Mammary epithelial cell (primary cell): Measurements from ENCODE around the gene DAGLB.

Experiments used
- EZH2 ChIP-seq: IDR thresholded peaks from 2 replicates; pipeline ENCODE4 v1.6.1; 2012; ENCODE audit warnings: low read length, inconsistent platforms, borderline replicate concordance
- TF ChIP-seq, protein P1 (sequence below), 2 donors: IDR thresholded peaks in 1 of 2; conservative IDR thresholded peaks in 1 of 2; 2 replicates each; pipeline ENCODE4 v1.5.1; 2011 to 2012; ENCODE audit warnings: inconsistent platforms in 2 of 2, low read length in 2 of 2, mild to moderate bottlenecking in 2 of 2, control low read depth in 1 of 2, low read depth in 1 of 2; ENCODE audit not compliant: insufficient read depth in 1 of 2; ENCODE audit errors: extremely low read depth in 1 of 2

DNA sequence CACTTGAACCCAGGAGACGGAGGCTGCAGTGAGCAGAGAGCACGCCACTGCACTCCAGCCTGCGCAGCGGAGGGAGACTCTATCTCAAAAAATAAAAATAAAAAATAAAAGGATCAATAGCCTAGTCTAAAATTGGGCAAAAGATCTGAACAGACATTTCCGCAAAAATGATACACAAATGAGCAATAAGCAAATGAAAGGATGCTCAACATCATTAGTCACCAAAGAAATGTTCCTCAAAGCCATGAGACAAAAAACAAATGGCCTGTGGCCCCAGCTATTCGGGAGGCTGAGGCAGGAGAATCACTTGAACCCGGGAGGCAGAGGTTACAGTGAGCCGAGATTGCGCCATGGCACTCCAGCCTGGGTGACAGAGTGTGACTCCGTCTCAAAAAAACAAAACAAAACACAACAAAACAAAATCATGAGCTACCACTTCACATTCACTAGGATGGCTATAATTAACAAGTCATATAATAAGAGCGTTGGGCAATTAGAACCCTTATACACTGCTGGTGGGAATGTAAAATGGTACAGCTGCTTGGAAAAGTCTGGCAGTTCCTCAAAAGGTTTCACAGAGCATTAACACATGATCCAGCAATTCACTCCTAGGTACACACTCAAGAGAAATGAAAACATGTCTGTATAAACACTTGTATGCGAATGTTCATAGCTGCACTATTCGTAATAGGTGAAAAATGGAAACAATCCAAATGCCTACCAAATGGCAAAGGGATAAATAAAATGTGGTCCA is 3.1 kb downstream of the DAGLB start:
- TF ChIP-seq, protein P1, sequence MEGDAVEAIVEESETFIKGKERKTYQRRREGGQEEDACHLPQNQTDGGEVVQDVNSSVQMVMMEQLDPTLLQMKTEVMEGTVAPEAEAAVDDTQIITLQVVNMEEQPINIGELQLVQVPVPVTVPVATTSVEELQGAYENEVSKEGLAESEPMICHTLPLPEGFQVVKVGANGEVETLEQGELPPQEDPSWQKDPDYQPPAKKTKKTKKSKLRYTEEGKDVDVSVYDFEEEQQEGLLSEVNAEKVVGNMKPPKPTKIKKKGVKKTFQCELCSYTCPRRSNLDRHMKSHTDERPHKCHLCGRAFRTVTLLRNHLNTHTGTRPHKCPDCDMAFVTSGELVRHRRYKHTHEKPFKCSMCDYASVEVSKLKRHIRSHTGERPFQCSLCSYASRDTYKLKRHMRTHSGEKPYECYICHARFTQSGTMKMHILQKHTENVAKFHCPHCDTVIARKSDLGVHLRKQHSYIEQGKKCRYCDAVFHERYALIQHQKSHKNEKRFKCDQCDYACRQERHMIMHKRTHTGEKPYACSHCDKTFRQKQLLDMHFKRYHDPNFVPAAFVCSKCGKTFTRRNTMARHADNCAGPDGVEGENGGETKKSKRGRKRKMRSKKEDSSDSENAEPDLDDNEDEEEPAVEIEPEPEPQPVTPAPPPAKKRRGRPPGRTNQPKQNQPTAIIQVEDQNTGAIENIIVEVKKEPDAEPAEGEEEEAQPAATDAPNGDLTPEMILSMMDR (conservative IDR thresholded peaks at IDR 0.05 in 1 of 2, IDR thresholded peaks at IDR 0.05 in 1 of 2; ENCODE audit: extremely low read depth in 1 of 2, insufficient read depth in 1 of 2, low read depth in 1 of 2, low read length in 2 of 2), result no peak
- no peak for TF ChIP-seq EZH2
